ENCODE data around the gene CXCL5.
"Not testable (repeated sequence)": the region's sequence is repeated elsewhere in the genome, so short reads cannot be mapped to it uniquely, and the experiment has no call there.

The CXCL5 gene

DNA sequence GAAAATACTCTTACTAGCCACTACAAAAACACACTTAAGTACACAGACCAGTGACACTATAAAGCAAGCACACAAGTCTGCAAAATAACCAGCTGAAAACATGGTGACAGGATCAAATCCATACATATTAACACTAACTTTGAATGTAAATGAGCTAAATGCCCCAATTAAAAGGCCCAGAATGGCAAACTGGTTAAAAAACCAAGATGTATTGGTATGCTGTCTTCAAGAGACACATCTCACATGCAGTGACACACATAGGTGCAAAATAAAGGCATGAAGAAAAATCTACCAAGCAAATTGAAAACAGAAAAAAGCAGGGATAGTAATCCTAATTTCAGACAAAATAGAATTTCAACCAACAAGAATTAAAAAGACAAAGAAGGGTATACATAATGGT lies 27.5 kb downstream of the CXCL5 start:
- DNase-seq (ENCODE audit: low read depth) = no peak

DNA sequence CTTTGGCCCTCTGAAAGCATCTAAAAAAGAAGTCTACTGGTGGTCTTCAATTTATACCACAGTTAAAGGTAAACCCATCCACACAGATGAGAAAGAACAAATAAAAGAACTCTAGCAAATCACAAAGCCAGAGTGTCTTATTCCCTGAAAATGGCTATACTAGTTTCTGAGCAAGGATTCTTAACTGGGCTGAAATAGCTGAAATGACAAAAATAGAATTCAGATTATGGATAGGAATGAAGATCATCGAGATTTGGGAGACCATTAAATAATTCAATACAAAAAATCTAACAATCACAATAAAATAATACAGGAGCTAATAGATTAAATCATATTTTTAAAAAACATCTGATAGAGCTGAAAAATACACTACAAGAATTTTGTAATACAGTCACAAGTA lies 28.5 kb downstream of the CXCL5 start:
- no peak for DNase-seq (ENCODE audit: low read depth)

DNA sequence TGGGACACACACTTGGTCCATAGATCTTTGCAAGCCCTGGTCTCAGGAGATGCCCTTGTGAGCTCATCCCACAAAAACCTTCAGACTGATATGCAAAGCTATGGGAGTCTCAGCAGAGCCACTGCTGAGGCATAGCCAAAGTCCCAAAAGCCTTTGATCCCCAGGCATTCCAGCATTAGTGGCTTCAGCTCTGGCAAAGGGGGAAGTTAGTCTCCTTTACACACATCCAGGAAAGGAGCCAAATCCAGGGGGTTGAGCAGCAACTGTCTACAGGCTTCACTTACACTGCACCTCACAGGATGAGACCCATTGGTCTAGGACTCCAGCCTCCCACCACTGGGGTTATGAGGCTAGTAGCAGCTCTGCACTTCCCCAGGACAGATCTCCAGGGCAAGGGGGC lies 30.6 kb downstream of the CXCL5 start:
- DNase-seq (ENCODE audit: low read depth) = no peak

DNA sequence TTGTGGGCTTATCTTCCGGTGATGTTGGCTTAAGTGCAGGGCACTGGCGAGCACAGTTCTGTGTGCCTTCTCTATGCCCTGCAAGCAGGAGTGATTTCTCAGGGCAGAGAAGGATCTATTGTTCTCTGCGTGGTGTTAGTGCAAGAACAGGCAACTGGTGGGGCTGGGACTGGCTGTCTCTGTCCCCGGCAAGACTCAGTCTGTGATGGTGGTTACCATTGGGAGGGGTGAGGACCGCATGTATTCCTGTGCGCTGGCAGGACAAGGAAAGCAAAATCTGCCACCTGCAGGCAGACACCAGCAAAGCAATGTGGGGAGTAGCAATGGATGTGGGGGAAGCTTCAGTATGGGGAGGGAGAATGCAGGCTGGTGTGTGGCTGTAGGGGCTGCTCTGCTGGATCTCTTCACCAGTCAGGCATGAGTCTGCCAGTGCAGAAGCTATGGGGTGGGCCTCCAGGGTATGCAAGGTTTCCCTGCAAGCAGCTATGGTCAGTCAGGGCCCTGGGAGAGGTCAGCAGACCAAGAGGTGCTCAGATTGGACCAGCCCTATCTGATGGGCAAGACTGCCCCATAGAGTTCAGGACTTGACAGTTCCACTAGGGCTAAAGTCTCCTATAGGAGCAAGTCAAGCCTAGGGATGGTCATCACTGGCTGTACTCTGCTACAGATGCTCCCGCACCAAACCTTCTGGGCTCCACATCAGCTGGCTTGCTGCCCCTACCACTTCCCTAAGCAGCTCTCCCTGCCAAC lies 33.4 kb downstream of the CXCL5 start:
- DNase-seq (ENCODE audit: low read depth) = no peak

DNA sequence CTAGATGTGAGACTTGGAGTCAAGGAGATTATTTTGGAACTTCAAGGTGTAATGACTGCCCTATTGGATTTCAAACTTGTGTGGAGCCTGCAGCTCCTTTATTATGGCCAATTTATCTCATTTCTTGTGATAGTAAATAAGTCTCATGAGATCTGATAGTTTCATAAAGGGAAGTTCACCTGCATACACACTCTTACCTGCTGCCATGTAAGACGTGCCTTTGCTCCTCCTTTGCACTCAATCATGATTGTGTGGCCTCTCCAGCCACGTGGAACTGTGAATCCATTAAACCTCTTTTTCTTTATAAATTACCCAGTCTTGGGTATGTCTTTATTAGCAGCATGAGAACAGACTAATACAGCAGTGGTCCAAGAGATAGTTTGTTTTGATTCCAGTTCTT lies 35.8 kb downstream of the CXCL5 start:
- no peak for DNase-seq (ENCODE audit: low read depth)

DNA sequence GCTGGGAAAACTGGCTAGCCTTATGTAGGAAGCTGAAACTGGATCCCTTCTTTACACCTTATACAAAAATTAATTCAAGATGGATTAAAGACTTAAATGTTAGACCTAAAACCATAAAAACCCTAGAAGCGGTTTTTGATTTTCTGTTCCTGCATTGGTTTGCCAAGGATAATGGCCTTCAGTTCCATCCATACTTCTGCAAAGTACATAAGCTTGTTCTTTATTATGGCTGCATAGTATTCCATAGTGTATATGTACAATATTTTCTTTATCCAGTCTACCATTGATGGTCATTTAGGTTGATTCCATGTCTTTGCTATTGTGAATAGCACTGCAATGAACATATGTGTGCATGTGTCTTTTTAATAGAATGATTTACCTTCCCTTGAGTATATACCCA lies 39.4 kb downstream of the CXCL5 start:
- not testable (repeated sequence) for DNase-seq (ENCODE audit: low read depth)

DNA sequence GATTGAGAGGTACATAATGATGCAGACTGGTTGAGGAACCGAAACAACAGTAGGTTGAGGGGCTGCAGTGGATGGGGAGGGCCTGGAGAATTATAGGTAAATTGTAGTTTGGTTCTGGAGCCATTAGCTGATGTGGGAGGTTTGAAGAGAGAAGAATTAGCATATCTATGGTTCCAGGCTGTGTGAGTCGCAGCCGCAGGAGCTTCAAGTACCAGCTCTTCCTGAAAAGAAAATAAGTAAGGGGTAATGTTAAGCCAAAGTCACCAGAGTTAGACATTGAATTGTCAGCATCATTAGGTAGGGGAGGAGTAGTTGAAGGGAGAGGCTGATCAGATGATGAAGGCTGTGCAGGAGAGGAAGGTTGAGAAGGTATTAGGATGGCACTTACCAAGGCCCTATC lies 46.1 kb downstream of the CXCL5 start:
- no peak for DNase-seq (ENCODE audit: low read depth)

DNA sequence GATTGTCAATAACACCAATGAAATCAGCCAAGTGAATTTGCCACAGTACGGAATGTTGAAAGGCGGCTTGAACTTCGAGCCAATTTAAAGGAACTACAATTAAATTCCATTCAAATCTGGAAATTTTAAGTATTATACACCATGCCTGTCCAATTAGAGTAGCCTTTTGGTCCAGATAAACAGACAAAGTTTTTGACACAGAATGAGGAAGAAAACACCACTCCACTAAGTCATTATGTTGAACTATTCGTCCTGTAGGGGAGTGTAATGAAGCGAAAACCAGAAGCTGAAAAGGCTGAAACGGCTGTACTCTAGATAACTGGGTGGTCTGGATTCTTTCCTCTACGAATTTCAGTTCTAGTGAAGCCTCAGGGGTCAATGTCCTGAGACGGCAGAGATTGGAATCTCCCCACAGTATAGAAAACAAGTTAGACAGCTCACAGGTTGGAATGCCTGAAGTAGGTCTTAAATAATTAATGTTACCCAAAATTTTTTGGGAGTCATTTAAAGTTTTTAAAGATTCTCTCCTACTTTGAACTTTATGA lies 48.0 kb downstream of the CXCL5 start:
- not testable (repeated sequence) for DNase-seq (ENCODE audit: low read depth)

DNA sequence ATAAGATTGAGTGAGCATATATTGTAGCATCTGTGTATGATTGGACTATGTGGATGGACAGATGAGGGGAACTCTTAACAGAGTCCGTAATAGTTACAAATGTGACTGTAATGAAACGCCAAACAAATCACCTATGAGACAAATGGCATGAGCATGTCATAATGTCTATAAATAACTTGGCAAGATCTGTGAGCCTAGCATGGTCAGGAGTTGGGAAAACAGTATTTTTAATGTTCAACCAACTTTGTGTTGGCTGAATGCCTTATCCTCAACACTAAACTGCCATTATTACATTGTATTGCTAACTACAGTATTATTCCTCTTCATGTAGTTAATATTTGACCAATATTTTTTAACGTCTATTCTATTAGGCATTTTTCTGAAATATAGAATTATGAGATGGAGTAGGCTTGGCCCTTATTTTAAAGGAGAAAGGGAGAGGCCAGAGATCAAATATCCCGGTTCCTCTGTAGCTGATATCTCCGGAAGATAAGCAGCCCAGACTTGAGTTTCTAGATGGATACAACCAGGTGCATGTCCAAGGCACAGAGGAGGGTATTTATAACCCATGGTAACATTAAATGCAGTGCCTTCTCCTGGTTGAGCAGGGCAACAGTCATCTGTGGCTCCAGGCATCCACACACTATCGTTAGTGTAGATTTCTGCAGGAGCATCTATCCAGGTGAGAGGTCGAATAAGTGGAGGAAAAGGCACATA lies 49.3 kb downstream of the CXCL5 start:
- no peak for DNase-seq (ENCODE audit: low read depth)

DNA sequence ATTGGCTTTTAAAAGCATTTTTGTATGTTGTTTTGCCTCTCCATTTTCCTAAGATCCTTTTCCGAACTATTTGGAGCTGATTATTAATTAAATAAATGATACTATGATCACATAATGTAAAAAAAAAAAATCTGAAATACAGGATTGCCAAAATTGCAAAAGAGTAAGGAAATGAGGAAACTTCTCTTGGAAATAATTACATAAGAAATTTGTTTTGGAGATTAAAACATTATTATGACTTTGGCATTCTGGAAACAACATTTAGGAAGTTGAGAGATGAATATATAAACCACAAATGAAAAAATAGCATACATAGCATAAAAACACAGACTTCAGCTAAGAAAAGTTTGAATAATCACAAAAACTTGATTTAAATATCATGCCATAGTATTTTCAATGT lies 50.2 kb downstream of the CXCL5 start:
- no peak for DNase-seq (ENCODE audit: low read depth)

DNA sequence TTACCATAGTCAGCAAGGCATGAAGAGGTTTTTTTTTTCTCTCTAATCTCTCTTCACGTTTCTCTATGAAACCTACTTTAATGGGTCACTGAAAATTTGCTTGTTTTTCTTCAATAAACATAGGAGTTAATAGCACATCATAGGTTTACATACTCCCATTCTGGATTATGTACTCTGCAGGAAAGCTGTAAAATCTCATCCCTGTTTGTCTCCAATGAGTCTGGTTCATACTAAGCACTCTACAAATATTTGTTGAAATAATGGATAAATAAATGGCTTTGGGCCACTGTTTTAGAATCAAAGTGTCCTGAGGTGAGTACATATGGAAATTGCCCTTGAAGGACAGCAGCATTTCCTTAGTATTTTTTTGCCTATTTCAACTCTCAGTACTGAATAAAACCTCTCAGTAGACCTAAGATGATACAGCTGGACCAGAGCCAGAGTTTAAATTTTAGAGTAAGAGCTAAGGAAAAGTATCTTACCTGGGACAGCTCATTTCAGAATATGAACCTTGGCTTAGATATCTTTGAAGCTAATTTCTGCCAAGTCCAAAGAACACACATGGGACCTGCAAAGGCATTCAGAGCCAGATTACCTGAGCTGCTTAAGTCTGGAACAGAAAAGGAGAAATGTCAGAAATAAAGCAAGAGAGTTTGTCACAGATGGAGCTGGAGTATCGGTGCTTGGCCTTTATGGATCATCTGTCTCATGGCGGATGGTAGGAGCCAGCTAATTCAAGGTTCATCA lies 51.1 kb downstream of the CXCL5 start:
- no peak for DNase-seq (ENCODE audit: low read depth)

DNA sequence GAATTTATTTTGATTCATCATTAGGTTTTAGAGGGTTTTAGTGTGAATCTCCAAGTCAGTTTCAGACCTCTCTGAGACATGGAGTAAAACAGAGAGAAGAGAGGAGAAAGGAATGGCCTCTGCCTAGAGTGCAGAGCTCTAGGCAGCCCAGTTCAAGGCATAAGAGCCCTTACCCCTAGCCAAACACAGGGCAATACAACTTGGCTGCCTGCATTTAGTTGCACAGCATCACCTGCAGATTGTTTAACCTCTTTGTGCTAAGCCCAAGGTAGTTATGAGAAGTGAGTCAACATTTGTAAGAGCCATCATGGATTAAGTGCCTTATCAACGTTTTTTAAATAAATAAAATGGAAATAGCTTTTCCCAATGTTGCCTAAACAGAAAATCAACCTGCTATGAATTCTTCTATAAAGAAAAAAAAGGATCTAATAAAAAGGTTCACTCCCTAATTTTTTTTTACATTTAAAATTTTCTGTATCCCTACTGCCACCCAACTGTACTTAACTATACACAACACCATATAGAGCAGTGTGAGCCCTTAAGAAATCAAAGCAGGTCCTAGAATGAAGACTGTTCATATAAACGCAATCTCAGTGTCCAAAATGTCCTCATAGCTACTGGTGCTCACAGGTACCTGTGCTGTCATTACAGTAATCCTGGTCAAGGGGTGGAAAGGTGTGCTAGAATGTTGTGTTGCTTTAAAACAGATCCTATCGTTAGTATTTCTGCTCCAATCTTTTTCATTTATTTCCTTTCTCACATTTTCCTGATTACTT lies 52.6 kb downstream of the CXCL5 start:
- DNase-seq (ENCODE audit: low read depth) = no peak

All from stimulated activated CD8-positive, alpha-beta memory T cell treated with anti-CD3 and anti-CD28 coated beads, Interleukin-7, amount 100 ng/mL, for 24 hours (primary cell).